Mucosa of descending colon (tissue), 3 donors: Measurements from ENCODE around the gene AGRP. TPM values are rescaled to one million over a fixed set of nuclear protein-coding genes. Genes with fewer than 3 reads are reported as not detected.
A peak's percentile ranks its signal among the peaks of the same experiment; 100 is the strongest.

Experiments
- ATAC-seq: fragments of 200-7000 bp; cut with Tn5 transposase; one replicate; pipeline ENCODE4 v1.9.1; 2020; ENCODE audit warnings: mild to moderate bottlenecking, moderate library complexity
- DNase-seq, 3 donors: peaks; one replicate each; pipeline ENCODE4 v3.0.0-alpha.2; 2020
- H3K36me3 ChIP-seq: fragments of 200-600 bp; one replicate; pipeline ENCODE4 v1.8.0; 2021; ENCODE audit warnings: low read depth, mild to moderate bottlenecking
- H3K4me1 ChIP-seq: fragments of 200-600 bp; one replicate; pipeline ENCODE4 v1.8.0; 2021; ENCODE audit warnings: low read depth, mild to moderate bottlenecking
- H3K4me3 ChIP-seq: fragments of 200-600 bp; one replicate; pipeline ENCODE4 v1.8.0; 2021; ENCODE audit warnings: mild to moderate bottlenecking
- H3K9me3 ChIP-seq: fragments of 200-600 bp; one replicate; pipeline ENCODE4 v1.8.0; 2021; ENCODE audit warnings: mild to moderate bottlenecking
- intact Hi-C, 2 donors: fragments of 100-400 bp; cut with DNase I in 1 of 2; cut with micrococcal nuclease in 1 of 2; formaldehyde crosslinking; loops; one replicate each; pipeline versions ENCODE4 v1.11.0 to v1.11.1; 2022; cut with DNase I, micrococcal nuclease
- total RNA-seq, 3 donors: library from RNA; stranded (reverse); fragmentation: NEBNext Ultra II Directional in 2 of 3; extraction: Animal tissue kit (Norgen Biotek cat#: 25700) in 2 of 3; gene quantifications; one replicate each; pipeline versions ENCODE4 v1.2.1 to v1.2.4, GENCODE V29; 2021 to 2023
- TF ChIP-seq, protein P1 (sequence below): fragments of 200-600 bp; IDR thresholded peaks from one replicate; pipeline ENCODE4 v1.8.0; 2022; ENCODE audit warnings: antibody characterized with exemption, mild to moderate bottlenecking
- donor health status: DM: no; HTN: no; CAD: no; lungs with moderate emphysema.
- donor health status: DM: no; HTN: no; CAD: no.
- donor health status: DM: no; HTN: yes; CAD: no.

Gene AGRP
- total RNA-seq, 3 donors from 2014 or later: not detected

DNA sequence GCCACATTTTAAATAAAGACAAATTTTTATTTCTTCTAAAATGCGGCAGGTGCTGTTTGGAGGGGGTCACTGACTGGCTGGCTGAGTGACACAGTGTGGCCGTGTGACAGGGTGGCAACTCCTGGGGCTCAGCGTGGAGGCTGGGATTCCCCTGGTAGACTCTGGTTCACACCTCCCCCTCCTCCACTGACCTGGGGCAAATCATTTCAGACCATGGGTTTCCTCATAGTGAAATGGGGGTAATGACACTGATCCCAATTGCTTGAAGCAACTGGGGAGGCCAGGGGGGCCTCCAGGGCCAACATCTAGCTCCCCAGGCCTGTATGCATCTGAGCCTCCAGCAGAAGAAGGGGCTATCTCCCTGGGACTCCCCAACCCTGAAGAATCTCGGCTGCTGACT, 45.8 kb downstream of the AGRP start:
- H3K9me3 ChIP-seq: no peaks in the 10 kb centered on the region
- TF ChIP-seq, protein P1, sequence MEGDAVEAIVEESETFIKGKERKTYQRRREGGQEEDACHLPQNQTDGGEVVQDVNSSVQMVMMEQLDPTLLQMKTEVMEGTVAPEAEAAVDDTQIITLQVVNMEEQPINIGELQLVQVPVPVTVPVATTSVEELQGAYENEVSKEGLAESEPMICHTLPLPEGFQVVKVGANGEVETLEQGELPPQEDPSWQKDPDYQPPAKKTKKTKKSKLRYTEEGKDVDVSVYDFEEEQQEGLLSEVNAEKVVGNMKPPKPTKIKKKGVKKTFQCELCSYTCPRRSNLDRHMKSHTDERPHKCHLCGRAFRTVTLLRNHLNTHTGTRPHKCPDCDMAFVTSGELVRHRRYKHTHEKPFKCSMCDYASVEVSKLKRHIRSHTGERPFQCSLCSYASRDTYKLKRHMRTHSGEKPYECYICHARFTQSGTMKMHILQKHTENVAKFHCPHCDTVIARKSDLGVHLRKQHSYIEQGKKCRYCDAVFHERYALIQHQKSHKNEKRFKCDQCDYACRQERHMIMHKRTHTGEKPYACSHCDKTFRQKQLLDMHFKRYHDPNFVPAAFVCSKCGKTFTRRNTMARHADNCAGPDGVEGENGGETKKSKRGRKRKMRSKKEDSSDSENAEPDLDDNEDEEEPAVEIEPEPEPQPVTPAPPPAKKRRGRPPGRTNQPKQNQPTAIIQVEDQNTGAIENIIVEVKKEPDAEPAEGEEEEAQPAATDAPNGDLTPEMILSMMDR: no peak
- ATAC-seq (no peak), DNase-seq (peak in 1 of 3 donors; percentile 27)
- no peak overlapping the region for H3K4me3 ChIP-seq
- intact Hi-C loops: no loop called here
- H3K4me1 ChIP-seq: peaks cover 22% of the 10 kb centered on the region
- H3K36me3 ChIP-seq: no peaks in the 10 kb centered on the region

DNA sequence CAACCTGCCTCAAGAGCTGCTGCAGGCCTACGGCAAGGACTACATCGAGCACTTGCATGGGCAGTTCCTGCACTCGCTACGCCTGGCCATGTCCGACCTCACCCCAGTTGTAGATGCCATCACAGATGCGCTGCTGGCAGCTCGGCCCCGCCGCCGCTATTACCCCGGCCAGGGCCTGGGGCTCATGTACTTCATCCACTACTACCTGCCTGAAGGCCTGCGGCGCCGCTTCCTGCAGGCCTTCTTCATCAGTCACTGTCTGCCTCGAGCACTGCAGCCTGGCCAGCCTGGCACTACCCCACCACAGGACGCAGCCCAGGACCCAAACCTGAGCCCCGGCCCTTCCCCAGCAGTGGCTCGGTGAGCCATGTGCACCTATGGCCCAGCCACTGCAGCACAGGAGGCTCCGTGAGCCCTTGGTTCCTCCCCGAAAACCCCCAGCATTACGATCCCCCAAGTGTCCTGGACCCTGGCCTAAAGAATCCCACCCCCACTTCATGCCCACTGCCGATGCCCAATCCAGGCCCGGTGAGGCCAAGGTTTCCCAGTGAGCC, 46.6 kb downstream of the AGRP start:
- ATAC-seq (no peak), DNase-seq (peak in 2 of 3 donors; percentile 37 to 49)
- Histone ChIP-seq H3K36me3 (no peaks in the 10 kb centered on the region), H3K9me3 (no peaks in the 10 kb centered on the region), H3K4me1 (peaks cover 15% of the 10 kb centered on the region), H3K4me3 (no peak overlapping the region)
- TF ChIP-seq, protein P1: no peak
- intact Hi-C loops: no loop called here

DNA sequence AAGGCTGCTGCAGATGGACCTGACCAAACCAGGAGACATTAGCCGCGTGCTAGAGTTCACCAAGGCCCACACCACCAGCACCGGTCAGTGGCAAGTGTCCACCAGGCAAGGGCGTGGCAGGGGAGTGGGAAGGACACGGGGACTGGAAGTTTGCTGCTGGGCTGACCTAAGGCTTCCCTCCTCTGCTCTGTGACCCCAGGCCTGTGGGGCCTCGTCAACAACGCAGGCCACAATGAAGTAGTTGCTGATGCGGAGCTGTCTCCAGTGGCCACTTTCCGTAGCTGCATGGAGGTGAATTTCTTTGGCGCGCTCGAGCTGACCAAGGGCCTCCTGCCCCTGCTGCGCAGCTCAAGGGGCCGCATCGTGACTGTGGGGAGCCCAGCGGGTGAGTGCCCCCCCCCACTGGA, 47.6 kb downstream of the AGRP start:
- peak in 2 of 3 donors; percentile 32 for DNase-seq
- Histone ChIP-seq H3K9me3 (no peaks in the 10 kb centered on the region), H3K36me3 (no peaks in the 10 kb centered on the region), H3K4me1 (peaks cover 8% of the 10 kb centered on the region), H3K4me3 (no peak overlapping the region)
- TF ChIP-seq, protein P1: no peak
- intact Hi-C loops: no loop called here
- no peak for ATAC-seq

DNA sequence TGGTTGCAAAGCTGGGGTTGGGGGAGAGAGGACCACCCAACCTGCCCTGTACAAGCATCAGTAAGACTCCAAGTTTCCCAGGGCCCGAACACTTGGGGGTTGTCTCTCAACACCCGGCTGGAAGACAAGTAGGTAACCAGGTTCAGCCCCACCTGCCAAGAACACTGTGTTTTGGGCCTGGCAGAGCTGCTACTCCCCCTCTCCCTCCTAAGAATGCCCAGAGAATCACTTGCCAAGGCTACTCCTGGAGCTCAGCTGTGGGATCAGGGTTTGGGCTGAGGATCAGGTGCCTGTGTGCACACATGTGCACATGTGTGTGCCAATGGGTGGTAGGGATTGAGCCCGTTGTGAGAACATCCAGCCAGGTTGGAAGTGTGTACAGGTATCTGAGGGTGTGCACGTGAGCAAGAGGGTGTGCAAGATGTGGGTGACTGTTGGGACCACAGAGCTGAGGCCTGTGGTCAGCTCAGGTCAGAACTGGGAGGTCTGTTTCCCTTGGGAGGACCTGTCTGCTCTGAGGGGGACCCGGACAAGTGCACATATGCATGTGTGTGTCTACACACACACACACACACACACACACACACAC, 50.1 kb downstream of the AGRP start:
- H3K36me3 ChIP-seq: no peaks in the 10 kb centered on the region
- ATAC-seq (no peak), DNase-seq (no peak)
- H3K4me3 ChIP-seq: no peak overlapping the region
- no peaks in the 10 kb centered on the region for H3K9me3 ChIP-seq
- peaks cover 11% of the 10 kb centered on the region for H3K4me1 ChIP-seq
- TF ChIP-seq, protein P1: no peak
- intact Hi-C loops: no loop called here

Other genes starting within 250 kb of the AGRP start
- gene FHOD1, start 236.1 kb downstream of the AGRP start, total RNA-seq: 10 to 100 TPM; 30.7 to 36.5 (median 34.1) TPM
- 1 to 10 TPM; 1.7 to 2.6 (median 1.9) TPM for gene SLC9A5, start 234.6 kb downstream of the AGRP start, total RNA-seq
- gene PLEKHG4, start 204.0 kb downstream of the AGRP start, total RNA-seq: 10 to 100 TPM in 2 of 3 donors, 1 to 10 TPM in 1; 8.0 to 15.4 (median 10.5) TPM
- gene KCTD19, start 156.8 kb downstream of the AGRP start, total RNA-seq: under 1 TPM in 1 of 3 donors, not detected in 2; 0.05 TPM
- gene LRRC36, start 156.7 kb downstream of the AGRP start, total RNA-seq: 1 to 10 TPM in 1 of 3 donors, under 1 TPM in 1, not detected in 1; 0.90 to 1.5 TPM
- gene TPPP3, start 90.0 kb downstream of the AGRP start, total RNA-seq: 10 to 100 TPM in 1 of 3 donors, 1 to 10 TPM in 2; 3.8 to 23.8 (median 4.8) TPM
- 10 to 100 TPM in 1 of 3 donors, 1 to 10 TPM in 2; 9.2 to 12.3 (median 10.0) TPM for gene ZDHHC1, start 67.1 kb downstream of the AGRP start, total RNA-seq
- 100 to 1,000 TPM; 322 to 765 (median 646) TPM for gene HSD11B2, start 52.4 kb downstream of the AGRP start, total RNA-seq
- gene ATP6V0D1, start 2.4 kb downstream of the AGRP start, total RNA-seq: 100 to 1,000 TPM; 152 to 253 (median 228) TPM
- gene RIPOR1, start 45.3 kb upstream of the AGRP start, total RNA-seq: 10 to 100 TPM; 10.9 to 74.7 (median 20.5) TPM
- 10 to 100 TPM; 41.1 to 55.5 (median 43.4) TPM for gene CTCF, start 79.0 kb upstream of the AGRP start, total RNA-seq
- gene CARMIL2, start 161.6 kb upstream of the AGRP start, total RNA-seq: 1 to 10 TPM; 1.8 to 4.9 (median 4.2) TPM
- gene ACD, start 176.7 kb upstream of the AGRP start, total RNA-seq: 10 to 100 TPM in 2 of 3 donors, 1 to 10 TPM in 1; 8.9 to 17.1 (median 11.5) TPM
- gene PARD6A, start 177.4 kb upstream of the AGRP start, total RNA-seq: 1 to 10 TPM; 2.3 to 9.1 (median 3.7) TPM
- 10 to 100 TPM in 1 of 3 donors, 1 to 10 TPM in 2; 8.5 to 23.3 (median 9.0) TPM for gene ENKD1, start 183.2 kb upstream of the AGRP start, total RNA-seq
- 1 to 10 TPM in 2 of 3 donors, under 1 TPM in 1; 0.67 to 6.8 (median 1.2) TPM for gene C16orf86, start 183.3 kb upstream of the AGRP start, total RNA-seq
- 10 to 100 TPM; 25.6 to 29.2 (median 27.9) TPM for gene GFOD2, start 235.8 kb upstream of the AGRP start, total RNA-seq